Measurements from ENCODE around the gene SUGCT.

Gene SUGCT

GRCh38 chr7:40701836-40702551 lies 567.2 kb downstream of the SUGCT start:
- DNase-seq = no peak

DNA sequence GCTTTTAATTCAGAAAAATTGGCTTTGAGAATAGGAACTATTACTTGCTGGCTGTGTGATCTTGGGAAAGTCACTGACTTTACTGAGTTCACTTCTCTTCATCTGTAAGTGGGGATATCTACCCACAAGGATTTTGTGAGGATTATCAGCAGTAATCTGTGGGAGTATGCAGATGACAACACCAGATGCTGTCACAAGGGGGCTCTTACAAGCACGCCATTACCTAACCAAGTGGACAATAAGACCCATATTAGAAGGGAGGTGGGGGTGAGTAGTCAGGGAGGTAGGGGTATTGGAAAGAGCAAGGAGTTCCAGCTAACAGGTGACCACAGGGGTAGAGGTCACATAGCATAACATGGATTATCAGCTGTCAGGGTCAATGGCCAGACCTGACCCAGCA lies 569.4 kb downstream of the SUGCT start:
- DNase-seq = no peak

- no peak for DNase-seq
Measured at GRCh38 chr7:40706829-40707228, 572.0 kb downstream of the SUGCT start.

GRCh38 chr7:40709062-40709964 lies 574.5 kb downstream of the SUGCT start:
- no peak for DNase-seq

DNA sequence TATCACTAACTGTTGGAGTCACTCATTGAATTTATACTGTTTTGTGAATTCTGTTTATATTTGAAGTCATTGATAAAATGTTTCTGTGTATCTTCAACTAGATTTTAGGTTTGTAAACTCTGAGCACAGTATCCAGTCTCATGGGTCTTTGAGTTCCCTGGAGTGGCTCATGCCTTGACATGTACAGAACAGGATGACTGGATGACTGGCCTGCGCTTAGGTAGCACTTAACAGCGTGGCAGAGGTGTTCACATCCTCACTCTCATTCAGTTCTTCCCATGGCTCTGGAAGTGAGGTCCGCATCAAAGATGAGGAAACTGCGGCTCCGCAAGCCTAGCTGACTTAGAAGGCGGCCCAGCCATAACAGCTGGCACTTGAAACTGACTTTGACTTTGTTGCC lies 576.9 kb downstream of the SUGCT start:
- no peak for DNase-seq

GRCh38 chr7:40714363-40715052 lies 579.7 kb downstream of the SUGCT start:
- DNase-seq = no peak

DNA sequence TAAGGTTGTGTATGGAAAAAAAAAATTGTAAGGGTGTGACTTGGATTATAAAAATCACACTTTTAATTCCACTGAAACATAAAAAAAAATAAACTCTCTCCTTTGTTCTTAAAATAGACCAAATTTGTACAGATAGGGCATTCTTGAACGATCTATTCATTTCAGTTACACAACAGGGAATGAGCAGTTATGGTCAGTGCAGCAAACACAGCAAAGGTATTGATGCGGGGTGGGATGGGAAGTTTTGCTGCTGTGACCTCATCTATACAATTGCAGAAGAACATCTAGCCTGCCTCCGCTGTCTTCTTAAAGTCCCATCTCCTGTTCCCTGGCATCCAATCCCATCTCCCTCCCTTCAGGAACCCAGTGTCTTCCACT lies 580.2 kb downstream of the SUGCT start:
- no peak for DNase-seq

GRCh38 chr7:40716052-40716451 lies 581.2 kb downstream of the SUGCT start:
- no peak for DNase-seq

- no peak for DNase-seq
Measured at GRCh38 chr7:40717242-40717641, 582.4 kb downstream of the SUGCT start.

DNA sequence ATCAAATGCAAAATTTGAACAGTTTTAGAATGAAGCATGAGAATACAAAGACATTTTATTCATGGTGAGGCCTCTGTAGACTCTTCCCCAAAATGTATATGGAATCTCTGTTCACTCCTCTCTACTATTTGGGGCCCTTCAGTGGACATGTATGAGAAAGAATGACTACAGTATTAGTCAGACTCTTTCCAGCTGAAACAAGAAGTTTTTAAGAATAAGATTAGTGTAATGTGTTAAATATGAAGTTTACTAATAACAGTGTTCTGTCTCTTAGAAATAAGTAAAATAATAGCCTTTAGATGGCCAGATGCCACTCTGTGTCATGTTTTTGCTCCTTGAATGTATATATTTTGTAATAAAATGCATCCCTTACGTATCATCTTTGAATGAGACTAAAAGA lies 585.6 kb downstream of the SUGCT start:
- DNase-seq = no peak

DNA sequence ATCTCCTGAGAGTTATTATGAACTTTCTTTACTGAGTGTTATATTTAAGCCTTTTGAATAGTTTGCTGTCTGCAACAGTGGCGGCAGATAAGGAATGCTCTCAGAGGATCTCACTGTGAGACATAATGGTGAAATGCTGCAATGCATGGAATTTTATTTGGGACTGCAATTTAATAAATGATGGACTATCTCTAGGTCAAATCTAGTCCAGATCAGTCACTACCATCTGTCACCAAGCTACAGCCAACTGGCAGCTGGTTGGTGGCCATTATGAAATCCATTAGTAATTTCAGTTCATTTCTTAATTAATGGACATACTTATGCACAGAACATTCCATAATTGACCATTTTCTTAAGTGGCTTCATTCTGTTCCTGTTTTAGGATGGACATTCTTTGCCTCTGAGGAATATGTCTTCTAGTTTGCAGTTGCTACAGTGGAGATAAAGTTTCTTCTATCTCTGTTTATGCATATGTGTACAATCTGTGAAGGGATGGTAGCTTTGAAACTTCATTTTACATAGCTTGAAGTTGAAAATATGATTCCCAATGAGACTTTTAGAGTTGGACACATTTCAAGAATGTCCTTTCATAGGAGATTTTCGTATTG lies 586.6 kb downstream of the SUGCT start:
- DNase-seq = no peak

GRCh38 chr7:40722242-40722641 lies 587.4 kb downstream of the SUGCT start:
- no peak for DNase-seq

DNA sequence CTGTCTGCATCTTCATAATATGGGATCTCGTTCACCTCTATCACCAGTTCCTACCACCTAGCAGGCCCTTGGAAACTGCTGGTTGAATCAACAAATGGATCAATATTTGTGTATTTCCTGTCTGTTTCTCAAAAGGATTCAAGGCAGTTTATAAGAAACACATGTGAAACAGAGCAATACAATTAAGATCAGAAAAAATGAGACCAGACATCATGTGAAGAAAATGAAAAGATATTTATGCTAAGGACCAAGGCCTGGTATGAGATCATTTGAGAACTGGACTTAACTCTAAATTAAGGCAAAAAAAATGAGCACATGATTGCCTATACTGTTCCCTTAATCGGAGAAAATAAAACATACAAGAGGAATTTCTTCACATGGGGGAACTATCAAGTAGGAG lies 589.0 kb downstream of the SUGCT start:
- DNase-seq = no peak

DNA sequence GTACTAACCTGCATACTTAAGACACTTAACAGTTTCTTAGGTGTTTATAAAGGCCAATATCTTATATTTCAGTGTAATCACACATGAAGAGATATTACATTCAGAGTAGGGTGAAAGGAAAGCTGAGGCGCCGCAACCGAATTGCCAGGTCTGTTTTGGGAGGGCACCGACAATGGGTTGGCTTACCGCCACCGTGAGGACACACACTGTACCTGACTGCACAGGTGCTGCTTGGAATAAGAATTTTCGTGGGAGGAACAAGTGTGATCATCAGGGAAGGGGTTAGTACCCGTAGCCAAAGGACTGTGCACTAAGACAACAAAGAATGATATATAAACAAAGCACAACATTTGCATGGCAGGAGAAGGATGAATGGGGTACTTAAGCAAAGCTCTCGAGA lies 591.8 kb downstream of the SUGCT start:
- no peak for DNase-seq

- DNase-seq = no peak
Measured at GRCh38 chr7:40733114-40733513, 598.3 kb downstream of the SUGCT start.

DNA sequence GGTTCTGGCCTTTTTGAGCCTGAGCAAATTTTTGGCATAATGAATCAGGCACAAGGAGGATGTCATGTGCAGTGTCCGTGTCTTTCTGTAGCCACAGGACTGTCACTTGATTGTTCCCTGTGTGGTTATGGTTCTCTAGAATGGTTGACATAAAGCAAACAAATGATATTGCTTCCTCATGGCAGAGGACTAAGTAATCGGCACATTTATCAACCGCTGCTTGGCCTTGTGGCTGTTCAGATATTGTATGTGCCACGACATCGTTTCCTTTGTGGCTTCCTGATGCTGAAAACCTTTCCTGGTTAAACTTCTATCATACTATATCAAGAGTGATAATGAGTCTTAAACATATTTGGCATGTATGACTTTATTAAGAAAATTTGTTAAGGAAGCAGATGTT lies 598.8 kb downstream of the SUGCT start:
- DNase-seq = no peak

- DNase-seq = no peak
Measured at GRCh38 chr7:40739257-40739656, 604.5 kb downstream of the SUGCT start.

GRCh38 chr7:40742270-40742669 lies 607.5 kb downstream of the SUGCT start:
- no peak for DNase-seq

DNA sequence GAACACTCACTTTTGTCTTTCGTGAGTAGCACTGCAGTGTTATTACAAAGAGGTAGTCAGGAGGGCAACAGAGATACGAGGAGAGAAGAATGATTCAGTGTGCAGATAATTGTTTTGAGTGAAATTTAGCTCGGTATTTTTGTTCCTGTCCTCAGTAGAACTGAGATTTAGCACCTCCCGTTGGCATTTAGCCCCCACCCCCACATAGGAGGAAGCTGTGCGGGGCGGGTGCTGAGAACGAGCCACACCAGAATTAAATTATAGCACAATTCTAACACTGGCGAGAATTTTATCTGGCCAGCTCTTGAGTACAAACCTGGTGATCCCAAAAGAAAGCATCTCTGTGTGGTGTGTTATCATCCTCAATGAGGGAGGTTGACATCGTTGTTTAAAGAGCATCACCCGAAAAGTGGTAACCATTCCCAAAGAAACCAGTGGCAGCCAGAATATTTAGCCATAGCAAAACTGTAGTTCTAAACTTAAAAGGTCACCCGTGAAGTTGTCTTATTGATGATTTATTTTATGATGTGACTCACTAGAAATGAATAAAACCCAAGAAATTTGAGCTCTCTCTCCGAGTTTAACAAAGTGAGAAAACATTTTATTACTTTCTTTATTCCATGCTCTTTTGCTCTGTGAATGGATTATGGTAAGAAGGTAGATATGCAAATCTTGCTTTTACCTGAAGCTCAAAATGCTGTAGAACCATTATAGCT lies 612.2 kb downstream of the SUGCT start:
- no peak for DNase-seq

- DNase-seq = no peak
Measured at GRCh38 chr7:40747856-40748255, 613.1 kb downstream of the SUGCT start.

DNA sequence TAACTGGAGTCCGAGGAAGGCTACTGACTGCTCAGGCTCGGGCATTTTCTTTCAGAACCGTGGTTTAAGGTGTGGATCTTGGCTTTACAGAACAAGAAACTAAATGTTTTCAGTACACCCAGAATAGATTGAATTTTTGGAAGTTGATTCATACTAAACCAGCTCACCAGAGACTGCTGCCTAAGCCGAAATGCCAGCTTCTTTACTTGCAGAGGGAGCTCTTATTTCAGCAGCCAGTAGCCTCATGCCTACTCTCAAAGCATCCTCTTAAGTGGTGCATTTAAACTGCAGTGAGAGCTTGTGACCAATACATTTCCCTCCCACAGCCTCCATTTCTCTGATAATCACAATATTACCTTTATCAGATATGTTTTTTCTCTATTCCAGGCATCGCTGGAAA lies 615.1 kb downstream of the SUGCT start:
- DNase-seq = no peak

DNA sequence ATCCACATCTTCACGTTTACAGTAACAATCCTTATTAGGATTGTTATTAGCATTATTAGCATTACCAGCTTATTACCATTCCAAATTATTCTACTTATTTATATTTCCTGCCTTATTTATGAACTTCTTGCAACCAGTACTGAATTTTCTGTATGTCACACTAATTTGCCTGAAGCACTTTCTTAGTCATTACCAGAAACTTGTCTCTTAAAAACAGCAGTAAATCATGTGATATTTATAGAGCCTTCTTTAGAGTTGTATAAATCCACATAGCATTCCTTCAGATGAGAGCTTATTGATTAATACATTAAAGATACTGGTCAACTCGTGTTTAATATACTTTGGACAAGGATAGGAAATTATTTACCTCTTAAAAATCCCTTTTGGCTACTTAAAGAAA lies 618.6 kb downstream of the SUGCT start:
- no peak for DNase-seq

DNA sequence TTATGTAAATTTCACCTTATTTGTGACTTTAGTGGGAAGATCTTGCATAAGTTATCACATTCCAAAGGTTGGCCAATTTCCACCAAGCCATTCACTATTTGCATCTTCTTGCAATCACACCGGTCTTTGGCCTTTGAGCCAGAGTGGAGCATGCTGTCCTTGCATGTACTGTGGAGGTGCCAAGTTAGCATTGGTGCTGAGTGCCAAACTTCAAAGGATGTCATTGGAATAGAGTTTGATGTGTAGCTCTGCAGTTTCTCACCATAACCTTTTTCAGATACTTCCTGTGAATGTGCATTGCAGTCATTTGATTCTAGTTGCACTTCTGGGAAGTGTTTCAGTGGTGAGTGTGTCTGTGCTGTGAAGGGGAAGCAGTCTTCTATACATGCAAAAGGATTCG lies 620.6 kb downstream of the SUGCT start:
- no peak for DNase-seq
